HCEC 1CT (cell line): Measurements from ENCODE around the gene SFXN5.
"Not testable (repeated sequence)": the region's sequence is repeated elsewhere in the genome, so short reads cannot be mapped to it uniquely, and the experiment has no call there.

ENCODE experiments used
- DNase-seq: peaks from one replicate; pipeline ENCODE4 v3.0.0-alpha.2; 2017

The SFXN5 gene

GRCh38 chr2:73101626-73102256, 30.2 kb upstream of the SFXN5 start:
- no peak for DNase-seq

- no peak for DNase-seq
These were observed 29.4 kb upstream of the SFXN5 start for GRCh38 chr2:73100956-73101355.

GRCh38 chr2:73099486-73099885, 28.0 kb upstream of the SFXN5 start:
- no peak for DNase-seq

GRCh38 chr2:73095910-73096309, 24.4 kb upstream of the SFXN5 start:
- no peak for DNase-seq

- DNase-seq, result not testable (repeated sequence)
These were observed 22.2 kb upstream of the SFXN5 start for GRCh38 chr2:73093601-73094218.

GRCh38 chr2:73092146-73092783, 20.8 kb upstream of the SFXN5 start:
- DNase-seq, result no peak

- no peak for DNase-seq
These were observed 20.2 kb upstream of the SFXN5 start for GRCh38 chr2:73091696-73092095.

- no peak for DNase-seq
These were observed 19.7 kb upstream of the SFXN5 start for GRCh38 chr2:73091164-73091563.

- peak; percentile 98 for DNase-seq
These were observed 17.9 kb upstream of the SFXN5 start for GRCh38 chr2:73089270-73090030.

GRCh38 chr2:73088703-73089102, 17.2 kb upstream of the SFXN5 start:
- no peak for DNase-seq

GRCh38 chr2:73088211-73088610, 16.7 kb upstream of the SFXN5 start:
- DNase-seq, result no peak

GRCh38 chr2:73087311-73087710, 15.8 kb upstream of the SFXN5 start:
- DNase-seq, result no peak

- peak; percentile 68 for DNase-seq
These were observed 14.2 kb upstream of the SFXN5 start for GRCh38 chr2:73085691-73086090.

- DNase-seq, result no peak
These were observed 13.5 kb upstream of the SFXN5 start for GRCh38 chr2:73084971-73085370.

- no peak for DNase-seq
These were observed 12.6 kb upstream of the SFXN5 start for GRCh38 chr2:73083886-73084800.

GRCh38 chr2:73082523-73083410, 11.3 kb upstream of the SFXN5 start:
- no peak for DNase-seq

- no peak for DNase-seq
These were observed 9.7 kb upstream of the SFXN5 start for GRCh38 chr2:73081181-73081671.

- no peak for DNase-seq
These were observed 9.0 kb upstream of the SFXN5 start for GRCh38 chr2:73080321-73081131.

GRCh38 chr2:73079636-73080035, 8.1 kb upstream of the SFXN5 start:
- no peak for DNase-seq
